ENCODE measurements around the gene CTDP1.

- TF ChIP-seq CTCF (IDR thresholded peaks at IDR 0.05) (no peak), POLR2A (IDR thresholded peaks at IDR 0.05) (no peak)
Observed at GRCh38 chr18:79794846-79795245, 115.2 kb downstream of the CTDP1 start.

All from body of pancreas (tissue), 4 donors.